ENCODE data around the gene SMC3.

DNA sequence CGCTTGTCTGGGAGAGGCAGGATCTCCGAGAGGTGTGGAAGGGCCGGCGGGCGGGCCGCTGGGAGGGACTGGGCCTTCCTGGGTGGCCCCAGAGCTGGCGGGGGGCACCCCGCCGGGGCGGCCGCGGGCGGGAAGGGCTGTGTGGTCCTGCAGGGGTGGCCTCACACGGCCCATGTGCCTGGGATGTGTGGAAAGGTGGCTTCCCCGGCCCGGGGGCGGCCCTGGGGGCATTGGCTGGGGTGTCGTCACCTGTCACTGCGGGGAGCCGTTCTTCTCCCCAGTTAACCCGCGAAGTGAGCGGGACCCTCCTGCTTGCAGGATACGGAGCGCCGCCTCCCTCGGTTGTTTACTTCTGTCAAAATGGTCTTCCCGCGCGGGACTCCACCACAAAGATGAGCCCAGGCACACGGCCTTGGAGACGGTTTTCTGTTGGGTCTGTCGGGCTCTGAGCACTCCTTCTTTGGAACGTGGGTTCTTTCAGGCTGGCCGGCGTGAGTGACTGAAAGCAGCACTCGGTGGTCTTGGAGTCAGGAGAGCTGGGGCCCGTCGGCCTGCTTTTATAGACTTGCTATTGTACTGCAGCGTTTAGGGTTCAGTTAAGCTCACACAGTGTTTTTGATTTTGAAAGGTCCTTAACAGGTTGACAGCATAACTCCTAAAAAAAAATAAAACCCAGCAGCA, 700 bp downstream of the SMC3 start:
- no peak for TF ChIP-seq POLR2A (IDR thresholded peaks at IDR 0.05; ENCODE audit: low read length)
- no peak for TF ChIP-seq CHD4 (IDR thresholded peaks at IDR 0.05; ENCODE audit: borderline replicate concordance)
- TF ChIP-seq TP53 (CRISPR knock-in tag; IDR thresholded peaks at IDR 0.05): peak; percentile 6; the same call in 1 of the 2 replicates
- TF ChIP-seq, protein P1, sequence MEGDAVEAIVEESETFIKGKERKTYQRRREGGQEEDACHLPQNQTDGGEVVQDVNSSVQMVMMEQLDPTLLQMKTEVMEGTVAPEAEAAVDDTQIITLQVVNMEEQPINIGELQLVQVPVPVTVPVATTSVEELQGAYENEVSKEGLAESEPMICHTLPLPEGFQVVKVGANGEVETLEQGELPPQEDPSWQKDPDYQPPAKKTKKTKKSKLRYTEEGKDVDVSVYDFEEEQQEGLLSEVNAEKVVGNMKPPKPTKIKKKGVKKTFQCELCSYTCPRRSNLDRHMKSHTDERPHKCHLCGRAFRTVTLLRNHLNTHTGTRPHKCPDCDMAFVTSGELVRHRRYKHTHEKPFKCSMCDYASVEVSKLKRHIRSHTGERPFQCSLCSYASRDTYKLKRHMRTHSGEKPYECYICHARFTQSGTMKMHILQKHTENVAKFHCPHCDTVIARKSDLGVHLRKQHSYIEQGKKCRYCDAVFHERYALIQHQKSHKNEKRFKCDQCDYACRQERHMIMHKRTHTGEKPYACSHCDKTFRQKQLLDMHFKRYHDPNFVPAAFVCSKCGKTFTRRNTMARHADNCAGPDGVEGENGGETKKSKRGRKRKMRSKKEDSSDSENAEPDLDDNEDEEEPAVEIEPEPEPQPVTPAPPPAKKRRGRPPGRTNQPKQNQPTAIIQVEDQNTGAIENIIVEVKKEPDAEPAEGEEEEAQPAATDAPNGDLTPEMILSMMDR (IDR thresholded peaks at IDR 0.05): no peak
- TF ChIP-seq POLR2AphosphoS2 (conservative IDR thresholded peaks at IDR 0.05; ENCODE audit: low read length): no peak
- TF ChIP-seq, protein P2, sequence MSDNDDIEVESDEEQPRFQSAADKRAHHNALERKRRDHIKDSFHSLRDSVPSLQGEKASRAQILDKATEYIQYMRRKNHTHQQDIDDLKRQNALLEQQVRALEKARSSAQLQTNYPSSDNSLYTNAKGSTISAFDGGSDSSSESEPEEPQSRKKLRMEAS (IDR thresholded peaks at IDR 0.05): no peak; the same call in 1 of the 2 replicates
